ENCODE results near the gene ASPHD2. TPM values are rescaled to one million over a fixed set of nuclear protein-coding genes. Genes with fewer than 3 reads are reported as not detected.

Gene ASPHD2
- total and polyA plus RNA-seq, 2 of the 13 experiments (the other 11 are each of a cell fraction or from before 2014, with no cell fraction given) = 0.04 TPM

DNA sequence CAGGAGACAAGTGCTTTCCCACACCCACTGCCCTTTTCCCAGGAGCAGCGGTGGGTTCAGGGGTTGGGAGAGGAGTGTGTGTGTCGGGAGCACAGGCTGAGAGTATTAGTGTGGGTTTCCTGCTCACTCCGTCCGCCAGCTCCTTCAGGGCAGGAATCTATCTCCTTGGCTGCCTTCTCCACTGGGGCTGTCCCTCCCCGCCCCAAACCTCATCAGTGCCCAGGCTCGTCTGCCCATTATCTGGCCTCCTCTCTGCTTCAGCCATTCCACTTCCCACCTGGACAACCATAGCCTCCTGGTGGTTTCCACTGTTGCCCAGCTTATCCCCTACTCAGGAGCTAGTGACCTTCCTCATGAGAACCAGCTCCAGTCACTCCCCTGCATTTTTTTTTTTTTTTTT lies 19.9 kb downstream of the ASPHD2 start:
- Histone ChIP-seq H3K4me1 (ENCODE audit: insufficient read depth, low read length) (no peaks in the 10 kb centered on the region), H3K9me3 (ENCODE audit: low read length) (no peaks in the 10 kb centered on the region), H3K27me3 (ENCODE audit: control insufficient read depth in 1 of 2, insufficient read depth in 2 of 2, low read length in 2 of 2) (no peaks in the 10 kb centered on the region), H3K4me2 (ENCODE audit: low read depth, low read length) (no peak overlapping the region), H2AFZ (ENCODE audit: low read length) (no peak overlapping the region), H3K36me3 (replicated peaks in 1 of 2; ENCODE audit: control insufficient read depth in 1 of 2, insufficient read depth in 2 of 2, low read length in 2 of 2) (peaks cover 9 to 29% of the 10 kb centered on the region in 2 experiments), H3K4me3 (replicated peaks in 1 of 3; ENCODE audit: insufficient read depth in 1 of 3, low read depth in 2 of 3, low read length in 3 of 3) (no peak overlapping the region), H4K20me1 (ENCODE audit: insufficient read depth, low read length) (no peaks in the 10 kb centered on the region), H3K27ac (ENCODE audit: extremely low read length, insufficient read depth, low read length) (no peak overlapping the region), H3K79me2 (ENCODE audit: insufficient read depth, low read length) (no peaks in the 10 kb centered on the region), H3K9ac (ENCODE audit: insufficient read depth, low read depth, low read length) (no peak overlapping the region)
- BruUV-seq (replicated peaks) = no TSS peak
- ATAC-seq (no peak), FAIRE-seq (no peak), DNase-seq (ENCODE audit: low spot score) (no peak)
- 98% methylated on average over 6 of the region's 6 CpGs for WGBS (ENCODE audit: low lambda C conversion rate)
- intact Hi-C loops (cut with micrococcal nuclease; ENCODE audit: unreplicated experiment) (no loop called here), in situ Hi-C loops (cut with HindIII; ENCODE audit: extremely low pct_ligation_motif_present, low pct_unique_long_range_greater_than_20kb) (no loop called here)
- ChIA-PET CTCF (ENCODE audit: low intra/inter-chr PET ratio, low total read pairs) (no interaction called here), POLR2A (no interaction called here)
- TF ChIP-seq SP2 (CRISPR knock-in tag; IDR thresholded peaks at IDR 0.05) = no peak
- TF ChIP-seq AGO2 (optimal IDR thresholded peaks at IDR 0.05; ENCODE audit: low read depth, low read length) = peak; percentile 8
- TF ChIP-seq TAF1 (CRISPR knock-in tag; IDR thresholded peaks at IDR 0.05) = no peak
- TF ChIP-seq MED1 (CRISPR knock-in tag; IDR thresholded peaks at IDR 0.05) = no peak
- TF ChIP-seq SP140L (CRISPR knock-in tag; IDR thresholded peaks at IDR 0.05; ENCODE audit: borderline replicate concordance) = no peak

GRCh38 chr22:26450453-26451185 lies 21.6 kb downstream of the ASPHD2 start:
- POLR2A ChIA-PET = no interaction called here
- CTCF ChIA-PET (ENCODE audit: low intra/inter-chr PET ratio, low total read pairs) = no interaction called here
- Histone ChIP-seq H4K20me1 (ENCODE audit: insufficient read depth, low read length) (no peaks in the 10 kb centered on the region), H3K4me3 (replicated peaks in 1 of 3; ENCODE audit: insufficient read depth in 1 of 3, low read depth in 2 of 3, low read length in 3 of 3) (no peak overlapping the region), H3K36me3 (replicated peaks in 1 of 2; ENCODE audit: control insufficient read depth in 1 of 2, insufficient read depth in 2 of 2, low read length in 2 of 2) (peaks cover 9 to 33% of the 10 kb centered on the region in 2 experiments), H3K4me2 (ENCODE audit: low read depth, low read length) (no peak overlapping the region), H3K27me3 (ENCODE audit: control insufficient read depth in 1 of 2, insufficient read depth in 2 of 2, low read length in 2 of 2) (no peaks in the 10 kb centered on the region), H3K27ac (ENCODE audit: extremely low read length, insufficient read depth, low read length) (no peak overlapping the region), H3K9ac (ENCODE audit: insufficient read depth, low read depth, low read length) (no peak overlapping the region), H3K79me2 (ENCODE audit: insufficient read depth, low read length) (no peaks in the 10 kb centered on the region), H3K4me1 (ENCODE audit: insufficient read depth, low read length) (no peaks in the 10 kb centered on the region), H2AFZ (ENCODE audit: low read length) (no peak overlapping the region), H3K9me3 (ENCODE audit: low read length) (no peaks in the 10 kb centered on the region)
- in situ Hi-C loops (cut with HindIII; ENCODE audit: extremely low pct_ligation_motif_present, low pct_unique_long_range_greater_than_20kb) (no loop called here), intact Hi-C loops (cut with micrococcal nuclease; ENCODE audit: unreplicated experiment) (no loop called here)
- BruUV-seq (replicated peaks) = no TSS peak
- ATAC-seq (no peak), FAIRE-seq (no peak), DNase-seq (ENCODE audit: low spot score) (no peak)
- TF ChIP-seq, protein P1, sequence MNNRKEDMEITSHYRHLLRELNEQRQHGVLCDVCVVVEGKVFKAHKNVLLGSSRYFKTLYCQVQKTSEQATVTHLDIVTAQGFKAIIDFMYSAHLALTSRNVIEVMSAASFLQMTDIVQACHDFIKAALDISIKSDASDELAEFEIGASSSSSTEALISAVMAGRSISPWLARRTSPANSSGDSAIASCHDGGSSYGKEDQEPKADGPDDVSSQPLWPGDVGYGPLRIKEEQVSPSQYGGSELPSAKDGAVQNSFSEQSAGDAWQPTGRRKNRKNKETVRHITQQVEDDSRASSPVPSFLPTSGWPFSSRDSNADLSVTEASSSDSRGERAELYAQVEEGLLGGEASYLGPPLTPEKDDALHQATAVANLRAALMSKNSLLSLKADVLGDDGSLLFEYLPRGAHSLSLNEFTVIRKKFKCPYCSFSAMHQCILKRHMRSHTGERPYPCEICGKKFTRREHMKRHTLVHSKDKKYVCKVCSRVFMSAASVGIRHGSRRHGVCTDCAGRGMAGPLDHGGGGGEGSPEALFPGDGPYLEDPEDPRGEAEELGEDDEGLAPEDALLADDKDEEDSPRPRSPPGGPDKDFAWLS (CRISPR knock-in tag; IDR thresholded peaks at IDR 0.05; ENCODE audit: borderline replicate concordance) = no peak
- TF ChIP-seq RARA (CRISPR knock-in tag; IDR thresholded peaks at IDR 0.05) = no peak
- 93% methylated on average over 8 of the region's 9 CpGs for WGBS (ENCODE audit: low lambda C conversion rate)

Measured in HepG2 (cell line).